GM18520 (cell line): Measurements from ENCODE around the gene IFNA14.
"Not testable (repeated sequence)": the region's sequence is repeated elsewhere in the genome, so short reads cannot be mapped to it uniquely, and the experiment has no call there.

Experiments used
- ATAC-seq: cut with Tn5 transposase; IDR thresholded peaks from one replicate; pipeline ENCODE4 v1.9.1; 2021; ENCODE audit not compliant: unreplicated experiment

Gene IFNA14

GRCh38 chr9:21217211-21217610, 22.6 kb downstream of the IFNA14 start, which contains the start of gene IFNA16:
Gene IFNA16 (minus strand): TSS chr9:21217311. CDS start chr9:21217305, 6 bp downstream.
- ATAC-seq = not testable (repeated sequence)

DNA sequence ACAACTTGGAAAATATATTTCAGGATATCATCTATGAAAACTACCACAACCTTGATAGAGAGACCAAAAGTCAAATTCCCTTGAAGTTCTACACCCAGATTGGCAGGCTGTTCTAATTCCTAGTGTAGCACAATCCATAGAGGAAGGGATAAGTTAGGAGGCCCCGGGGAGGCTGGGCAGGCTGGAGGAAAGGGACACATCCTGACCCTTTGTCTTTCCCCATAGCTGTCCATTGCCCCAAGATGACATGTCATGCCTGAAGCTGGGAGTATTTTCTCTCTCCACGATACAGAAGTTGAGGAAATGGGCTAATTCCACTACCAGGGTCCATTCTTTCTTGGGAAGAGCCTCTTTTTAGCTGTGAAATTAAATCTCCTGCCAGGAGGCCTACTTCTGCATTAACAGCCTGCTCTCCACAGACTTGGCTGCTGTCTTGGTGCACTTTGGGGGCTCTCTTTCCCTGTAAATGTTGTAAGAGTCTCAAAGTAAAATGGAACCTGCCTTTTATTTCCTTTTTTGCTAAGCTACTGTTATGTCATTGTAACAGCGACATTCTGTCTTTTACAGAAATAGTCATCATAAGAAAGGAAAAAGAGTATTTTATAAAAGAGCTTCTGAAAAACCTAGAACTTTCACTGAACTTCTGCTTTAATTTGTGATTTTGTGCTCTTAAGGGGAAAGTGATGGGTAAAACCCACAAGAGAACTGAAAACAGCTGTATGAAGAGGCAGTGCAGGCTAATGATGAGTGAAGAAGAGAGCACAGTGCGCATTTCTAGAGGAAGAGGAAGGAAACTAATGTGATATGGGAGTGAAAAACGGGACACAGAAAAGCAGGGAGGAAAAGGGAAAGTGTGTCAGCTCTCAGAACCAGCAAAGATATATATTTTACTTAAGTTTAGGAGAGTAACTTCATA, 26.1 kb downstream of the IFNA14 start:
- ATAC-seq = peak; percentile 56

- not testable (repeated sequence) for ATAC-seq
Measured at GRCh38 chr9:21212160-21212559, 27.6 kb downstream of the IFNA14 start.

- ATAC-seq = not testable (repeated sequence)
Measured at GRCh38 chr9:21210782-21211181, 29.0 kb downstream of the IFNA14 start.

DNA sequence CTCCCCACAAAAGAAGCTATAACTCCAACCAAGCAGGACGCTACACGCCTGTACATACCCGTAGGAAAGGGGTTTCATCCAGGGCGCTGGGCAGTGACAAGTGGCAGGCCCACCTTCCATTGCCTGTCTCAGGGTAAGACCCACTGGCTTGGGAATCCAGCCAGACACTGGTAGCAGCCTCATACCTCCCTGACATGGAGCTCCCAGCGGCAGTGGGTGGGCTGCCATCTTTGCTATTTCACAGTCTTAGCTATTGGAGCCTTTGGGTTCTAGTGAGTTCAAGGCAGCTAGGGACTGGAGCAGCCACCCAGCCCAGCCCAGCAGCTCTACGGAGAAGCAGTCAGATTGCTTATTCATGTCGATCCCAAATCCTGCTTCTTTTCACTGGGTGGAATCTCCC, 29.5 kb downstream of the IFNA14 start:
- no peak for ATAC-seq

DNA sequence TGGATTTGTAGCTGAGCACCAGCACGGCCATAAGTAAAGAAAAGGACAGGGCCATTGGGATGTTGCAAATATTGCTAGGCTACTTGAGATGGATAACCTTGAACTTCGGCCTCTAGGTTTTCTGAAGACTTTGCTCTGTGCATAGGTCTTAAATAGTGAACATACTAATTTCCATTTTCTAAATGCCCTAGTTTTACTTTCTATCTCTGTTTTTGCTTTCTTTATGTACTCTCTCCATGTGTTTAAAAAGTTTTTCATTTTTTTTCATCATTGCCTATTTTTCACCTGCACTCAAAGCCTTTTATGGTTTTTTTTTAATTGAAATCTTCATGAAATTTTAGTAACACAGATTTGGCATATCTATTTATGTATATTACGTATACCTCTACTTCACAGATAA, 32.8 kb downstream of the IFNA14 start, which contains the start of gene IFNA10:
TSS of gene IFNA10 (minus strand) at position 101 of the 400 bp plus-strand sequence. CDS start at position 55, 46 bp downstream.
- ATAC-seq = not testable (repeated sequence)

DNA sequence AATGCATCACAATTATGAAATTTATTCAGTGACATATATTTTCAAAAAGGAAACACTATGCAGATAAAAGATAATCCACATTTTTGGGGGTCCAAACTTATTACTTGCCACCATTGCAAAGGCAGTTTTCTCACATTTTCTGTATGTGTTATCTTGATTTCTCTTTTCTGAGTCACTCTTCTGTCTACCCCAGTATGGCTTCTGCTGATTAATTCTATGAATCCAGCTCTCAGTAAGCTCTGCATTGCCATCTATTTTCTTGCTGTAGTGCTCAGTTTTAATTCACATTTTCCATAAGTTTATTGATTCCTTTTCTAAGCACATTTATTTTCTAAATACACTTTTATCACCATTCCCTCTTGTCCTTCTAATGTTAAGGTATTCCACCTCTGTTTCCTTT, 34.6 kb downstream of the IFNA14 start:
- no peak for ATAC-seq

GRCh38 chr9:21202105-21202504, 37.7 kb downstream of the IFNA14 start, which contains the start of gene IFNA7:
Gene IFNA7 (minus strand): TSS chr9:21202205. CDS start chr9:21202165, 40 bp downstream.
- ATAC-seq = not testable (repeated sequence)

- ATAC-seq = peak; percentile 80
Measured at GRCh38 chr9:21194867-21195776, 44.7 kb downstream of the IFNA14 start.
